PC-3 (cell line): ENCODE measurements around the gene HSPB1. TPM values are rescaled to one million over a fixed set of nuclear protein-coding genes. Genes with fewer than 3 reads are reported as not detected.

Source experiments
- ATAC-seq: fragments of 200-7000 bp; cut with Tn5 transposase; 2 replicates; pipeline ENCODE4 v1.9.1; 2020; ENCODE audit warnings: mild to moderate bottlenecking, moderate library complexity
- BruUV-seq: library from RNA; stranded (reverse); fragments of 400-500 nt; replicated peaks from 2 replicates; lab custom pipeline; 2021; lab: Mats Ljungman, UMichigan
- CTCF ChIA-PET: fragments of 300-600 bp; sonication (Branson Sonifier 250); formaldehyde crosslinking; loops from one replicate; lab custom pipeline; 2022; ENCODE audit warnings: antibody characterized with exemption; lab: Charles Lee
- POLR2A ChIA-PET: fragments of 300-600 bp; sonication (Branson Sonifier 250); formaldehyde crosslinking; loops from one replicate; lab custom pipeline; 2022; ENCODE audit warnings: antibody characterized with exemption; ENCODE audit not compliant: unreplicated experiment; lab: Charles Lee
- DNase-seq: peaks from one replicate; pipeline ENCODE4 v3.0.0-alpha.2; 2015
- H2AFZ ChIP-seq: fragments of 300-600 bp; sonication (generic); 2 replicates; pipeline ENCODE4 v1.6.0; 2016; ENCODE audit warnings: antibody characterized with exemption, low read length
- H3F3A ChIP-seq: fragments of 300-600 bp; sonication (generic); one replicate; pipeline ENCODE4 v1.6.0; 2017; ENCODE audit warnings: antibody characterized with exemption, low read length, control low read depth, mild to moderate bottlenecking; ENCODE audit not compliant: unreplicated experiment
- H3K27ac ChIP-seq: fragments of 300-600 bp; sonication (generic); 2 replicates; pipeline ENCODE4 v1.5.1; 2016; ENCODE audit warnings: mild to moderate bottlenecking, low read length
- H3K27me3 ChIP-seq: fragments of 300-600 bp; sonication (generic); 2 replicates; pipeline ENCODE4 v1.6.1; 2016; ENCODE audit warnings: low read length, mixed read lengths
- H3K36me3 ChIP-seq: fragments of 300-600 bp; sonication (generic); 2 replicates; pipeline ENCODE4 v1.6.1; 2016; ENCODE audit warnings: low read depth, mixed run types, low read length, mixed read lengths
- H3K4me1 ChIP-seq: fragments of 300-600 bp; sonication (generic); 2 replicates; pipeline ENCODE4 v1.5.1; 2016; ENCODE audit warnings: low read length; ENCODE audit not compliant: insufficient read depth
- H3K4me2 ChIP-seq: fragments of 300-600 bp; sonication (generic); 2 replicates; pipeline ENCODE4 v1.6.0; 2016; ENCODE audit warnings: low read length
- H3K4me3 ChIP-seq: fragments of 300-600 bp; sonication (generic); 2 replicates; pipeline ENCODE4 v1.5.1; 2016; ENCODE audit warnings: mild to moderate bottlenecking, low read length, mixed read lengths
- H3K79me2 ChIP-seq: fragments of 300-600 bp; sonication (generic); 2 replicates; pipeline ENCODE4 v1.6.1; 2017; ENCODE audit warnings: low read length, mixed read lengths
- H3K9ac ChIP-seq: fragments of 300-600 bp; sonication (generic); 2 replicates; pipeline ENCODE4 v1.6.0; 2016; ENCODE audit warnings: mild to moderate bottlenecking, low read length
- H3K9me2 ChIP-seq: fragments of 300-600 bp; sonication (generic); replicated peaks from 2 replicates; pipeline ENCODE4 v1.6.1; 2016; ENCODE audit warnings: mixed run types, low read length, mixed read lengths
- H3K9me3 ChIP-seq: fragments of 300-600 bp; sonication (generic); 2 replicates; pipeline ENCODE4 v1.6.1; 2016; ENCODE audit warnings: low read length, mixed read lengths
- H4K20me1 ChIP-seq: fragments of 300-600 bp; sonication (generic); 2 replicates; pipeline ENCODE4 v1.6.1; 2016; ENCODE audit warnings: low read length, mixed read lengths
- EZH2 ChIP-seq: fragments of 300-600 bp; sonication (generic); IDR thresholded peaks from one replicate; pipeline ENCODE4 v1.6.1; 2017; ENCODE audit warnings: antibody characterized with exemption, mild to moderate bottlenecking, low read length; ENCODE audit not compliant: unreplicated experiment
- EZH2phosphoT487 ChIP-seq: fragments of 300-600 bp; sonication (generic); IDR thresholded peaks from 2 replicates; pipeline ENCODE4 v1.6.1; 2018; ENCODE audit warnings: mild to moderate bottlenecking, antibody characterized with exemption, low read length, borderline replicate concordance
- intact Hi-C: fragments of 100-400 bp; cut with micrococcal nuclease; formaldehyde crosslinking; loops from 2 replicates; pipeline ENCODE4 v1.9.0; 2023
- total RNA-seq: library from RNA; depleted of rRNA; stranded (reverse); fragments of >200 nt; gene quantifications from 2 replicates; pipeline ENCODE4 v1.2.3, GENCODE V29; 2014
- TF ChIP-seq, protein P1 (sequence below): fragments of 300-600 bp; sonication (generic); conservative IDR thresholded peaks from 2 replicates; pipeline ENCODE4 v1.5.1; 2017; ENCODE audit warnings: antibody characterized with exemption, low read depth, mild to moderate bottlenecking, low read length

The HSPB1 gene
- total RNA-seq, 1 experiment from 2014 or later: 166 TPM

DNA sequence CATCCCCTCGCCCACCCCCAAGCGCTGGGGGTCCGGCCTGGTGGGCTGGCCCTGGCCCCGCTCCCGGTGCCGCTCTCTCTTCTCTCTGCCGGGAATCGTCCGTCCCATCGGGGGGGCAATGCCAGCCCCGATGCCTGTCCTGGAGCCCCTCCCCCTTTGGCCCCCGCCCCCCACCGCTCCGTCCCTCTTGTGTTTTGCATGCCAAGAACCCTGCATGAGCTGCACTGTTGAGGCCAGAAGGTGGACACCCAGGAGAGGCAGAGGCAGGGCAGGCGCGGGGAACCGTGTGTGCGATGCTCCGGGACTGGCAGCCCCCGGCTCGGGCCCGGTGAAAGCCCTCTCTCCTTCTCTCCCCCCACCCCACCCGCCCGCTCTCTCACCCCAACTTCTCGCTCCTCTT is 22.1 kb upstream of the HSPB1 start:
- POLR2A ChIA-PET: no interaction called here
- no peak for ATAC-seq

DNA sequence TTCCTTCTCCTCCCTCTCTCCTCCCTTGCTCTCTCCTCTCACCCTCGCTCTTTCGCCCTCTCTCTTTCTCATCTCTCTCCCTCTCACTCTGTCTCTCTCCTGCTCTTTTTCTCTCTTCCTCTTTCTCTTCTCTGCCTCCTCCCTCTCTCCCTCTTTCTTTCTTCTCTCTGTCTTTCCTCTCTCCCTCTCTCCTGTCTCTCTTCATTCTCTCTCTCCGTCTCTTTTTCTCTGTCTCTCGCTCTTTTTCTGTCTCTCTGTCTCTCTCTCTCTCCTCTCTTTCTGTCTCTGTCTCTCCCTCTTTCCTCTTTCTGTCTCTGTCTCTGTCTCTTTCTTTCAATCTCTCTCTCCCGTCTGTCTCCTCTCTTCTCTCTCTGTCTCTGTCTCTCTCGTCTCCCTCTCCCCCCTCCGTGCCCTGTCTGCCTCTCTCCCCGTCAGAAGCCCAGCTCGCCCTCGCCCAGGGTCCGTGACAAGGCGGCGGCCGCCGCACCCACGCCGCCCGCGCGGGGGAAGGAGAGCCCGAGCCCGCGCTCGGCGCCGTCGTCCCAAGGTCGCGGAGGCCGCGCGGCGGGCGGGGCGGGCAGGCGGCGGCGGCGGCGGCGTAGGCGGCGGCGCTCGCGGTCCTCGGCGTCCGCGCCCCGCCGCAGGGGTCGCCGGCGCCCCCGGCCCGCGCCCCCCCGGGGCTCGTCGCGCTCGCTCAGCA is 21.3 kb upstream of the HSPB1 start:
- no peaks in the 10 kb centered on the region for H3K79me2 ChIP-seq
- no peaks in the 10 kb centered on the region for H3K9me2 ChIP-seq
- H2AFZ ChIP-seq: peak overlapping the region; percentile 80
- POLR2A ChIA-PET: no interaction called here
- H3K27me3 ChIP-seq: peaks cover 14% of the 10 kb centered on the region
- no peaks in the 10 kb centered on the region for H4K20me1 ChIP-seq
- no TSS peak for BruUV-seq
- H3F3A ChIP-seq: no peaks in the 10 kb centered on the region
- 0 out of 2 replicates have a peak, but pooled peaks have one; percentile 13 for ATAC-seq
- H3K4me1 ChIP-seq: no peaks in the 10 kb centered on the region
- H3K9ac ChIP-seq: no peak overlapping the region
- TF ChIP-seq EZH2: peak; percentile 92
- TF ChIP-seq, protein P1, sequence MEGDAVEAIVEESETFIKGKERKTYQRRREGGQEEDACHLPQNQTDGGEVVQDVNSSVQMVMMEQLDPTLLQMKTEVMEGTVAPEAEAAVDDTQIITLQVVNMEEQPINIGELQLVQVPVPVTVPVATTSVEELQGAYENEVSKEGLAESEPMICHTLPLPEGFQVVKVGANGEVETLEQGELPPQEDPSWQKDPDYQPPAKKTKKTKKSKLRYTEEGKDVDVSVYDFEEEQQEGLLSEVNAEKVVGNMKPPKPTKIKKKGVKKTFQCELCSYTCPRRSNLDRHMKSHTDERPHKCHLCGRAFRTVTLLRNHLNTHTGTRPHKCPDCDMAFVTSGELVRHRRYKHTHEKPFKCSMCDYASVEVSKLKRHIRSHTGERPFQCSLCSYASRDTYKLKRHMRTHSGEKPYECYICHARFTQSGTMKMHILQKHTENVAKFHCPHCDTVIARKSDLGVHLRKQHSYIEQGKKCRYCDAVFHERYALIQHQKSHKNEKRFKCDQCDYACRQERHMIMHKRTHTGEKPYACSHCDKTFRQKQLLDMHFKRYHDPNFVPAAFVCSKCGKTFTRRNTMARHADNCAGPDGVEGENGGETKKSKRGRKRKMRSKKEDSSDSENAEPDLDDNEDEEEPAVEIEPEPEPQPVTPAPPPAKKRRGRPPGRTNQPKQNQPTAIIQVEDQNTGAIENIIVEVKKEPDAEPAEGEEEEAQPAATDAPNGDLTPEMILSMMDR: no peak
- no peak for DNase-seq
- no peak overlapping the region for H3K27ac ChIP-seq
- peak overlapping the region; percentile 55 for H3K4me3 ChIP-seq
- H3K36me3 ChIP-seq: no peaks in the 10 kb centered on the region
- intact Hi-C loops: no loop called here
- no peaks in the 10 kb centered on the region for H3K9me3 ChIP-seq
- H3K4me2 ChIP-seq: peak overlapping the region; percentile 77
- CTCF ChIA-PET: no interaction called here

More for the DNA sequence above, 22.1 kb upstream of the HSPB1 start:
- no peak overlapping the region for H3K9ac ChIP-seq
- peaks cover 14% of the 10 kb centered on the region for H3K27me3 ChIP-seq
- no peaks in the 10 kb centered on the region for H3F3A ChIP-seq
- H3K4me1 ChIP-seq: no peaks in the 10 kb centered on the region
- no peaks in the 10 kb centered on the region for H3K79me2 ChIP-seq
- H4K20me1 ChIP-seq: no peaks in the 10 kb centered on the region
- H3K27ac ChIP-seq: no peak overlapping the region
- CTCF ChIA-PET: no interaction called here
- no peak overlapping the region for H2AFZ ChIP-seq
- no peaks in the 10 kb centered on the region for H3K9me3 ChIP-seq
- no peak overlapping the region for H3K4me3 ChIP-seq
- no peaks in the 10 kb centered on the region for H3K36me3 ChIP-seq
- TF ChIP-seq, protein P1: no peak
- TF ChIP-seq EZH2 (no peak), EZH2phosphoT487 (no peak)
- no peaks in the 10 kb centered on the region for H3K9me2 ChIP-seq
- BruUV-seq: no TSS peak
- intact Hi-C loops: no loop called here
- no peak for DNase-seq
- no peak overlapping the region for H3K4me2 ChIP-seq

DNA sequence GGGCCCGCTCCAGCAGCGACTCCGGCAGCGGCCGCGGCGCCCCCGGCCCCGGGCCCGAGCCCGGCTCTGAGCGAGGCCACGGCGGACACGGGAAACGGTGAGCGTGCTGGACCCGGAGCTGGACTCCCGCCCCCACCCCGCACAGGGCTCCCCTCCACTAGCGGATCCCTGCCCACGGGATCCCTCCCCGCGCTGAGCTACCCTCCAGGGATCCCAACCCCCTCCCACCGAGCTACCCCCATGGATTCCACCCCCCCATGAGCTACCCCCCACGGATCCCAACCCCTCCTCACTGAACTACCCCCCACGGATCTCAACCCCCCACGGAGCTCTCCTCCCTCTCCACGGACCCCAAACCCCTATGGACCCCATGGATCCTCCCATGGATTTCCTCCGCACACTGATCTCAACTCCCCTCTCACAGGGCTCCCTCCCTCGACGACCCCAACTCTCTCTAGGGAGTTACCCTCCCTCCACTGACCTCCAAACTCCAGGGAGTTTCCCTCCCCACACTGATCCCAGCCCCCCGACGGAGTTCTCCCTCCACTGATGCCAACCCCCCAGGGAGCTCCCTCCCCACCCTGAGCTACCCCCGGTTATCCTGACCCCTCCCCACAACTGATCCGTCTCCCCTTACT is 20.6 kb upstream of the HSPB1 start:
- H3K79me2 ChIP-seq: no peaks in the 10 kb centered on the region
- H3K4me2 ChIP-seq: peak overlapping the region; percentile 70
- no peaks in the 10 kb centered on the region for H3F3A ChIP-seq
- TF ChIP-seq EZH2phosphoT487 (no peak), EZH2 (no peak)
- TF ChIP-seq, protein P1: no peak
- H3K4me3 ChIP-seq: peak overlapping the region; percentile 55; the same call in 1 of the 2 replicates
- POLR2A ChIA-PET: no interaction called here
- intact Hi-C loops: no loop called here
- H2AFZ ChIP-seq: no peak overlapping the region
- CTCF ChIA-PET: interaction anchor here (1.0 kb wide), 1 partner anchor 32 kb away, joined by 3 read pairs; no protein-coding TSS in a partner anchor
- ATAC-seq (no peak), DNase-seq (no peak)
- BruUV-seq: no TSS peak
- no peaks in the 10 kb centered on the region for H3K36me3 ChIP-seq
- no peak overlapping the region for H3K9ac ChIP-seq
- H3K27me3 ChIP-seq: peaks cover 14% of the 10 kb centered on the region
- no peaks in the 10 kb centered on the region for H4K20me1 ChIP-seq
- H3K9me2 ChIP-seq: no peaks in the 10 kb centered on the region
- no peaks in the 10 kb centered on the region for H3K9me3 ChIP-seq
- H3K27ac ChIP-seq: no peak overlapping the region
- no peaks in the 10 kb centered on the region for H3K4me1 ChIP-seq
